Lung (tissue), 12 donors: ENCODE results near the gene PRPS2. TPM values are rescaled to one million over a fixed set of nuclear protein-coding genes. Genes with fewer than 3 reads are reported as not detected.

ENCODE experiments used
- ATAC-seq: fragments of 200-7000 bp; cut with Tn5 transposase; one replicate; pipeline ENCODE4 v1.9.1; 2020; ENCODE audit warnings: moderate number of reproducible peaks; ENCODE audit not compliant: insufficient read depth, low FRiP score
- DNase-seq, 3 donors: peaks; one replicate each; pipeline ENCODE4 v3.0.0-alpha.2; 2013 to 2017
- H3K27ac ChIP-seq, 2 donors: one replicate each; pipeline ENCODE4 v1.5.1; 2013; ENCODE audit warnings: mild to moderate bottlenecking in 2 of 2, moderate library complexity in 2 of 2, control low read depth in 1 of 2, inconsistent platforms in 1 of 2, low read depth in 1 of 2, low read length in 1 of 2
- H3K27me3 ChIP-seq, 3 donors: one replicate each; pipeline ENCODE4 v1.5.1; 2013; ENCODE audit warnings: low read length in 2 of 3; ENCODE audit not compliant: control insufficient read depth in 3 of 3, insufficient read depth in 3 of 3
- H3K36me3 ChIP-seq, 4 donors: one replicate each; pipeline ENCODE4 v1.5.1; 2013; ENCODE audit warnings: low read length in 4 of 4, mild to moderate bottlenecking in 1 of 4, moderate library complexity in 1 of 4; ENCODE audit not compliant: control insufficient read depth in 4 of 4, insufficient read depth in 4 of 4
- H3K4me1 ChIP-seq, 5 donors: one replicate each; pipeline ENCODE4 v1.5.1; 2013; ENCODE audit warnings: low read length in 5 of 5, mild to moderate bottlenecking in 2 of 5, moderate library complexity in 1 of 5; ENCODE audit not compliant: control insufficient read depth in 5 of 5, insufficient read depth in 5 of 5
- H3K4me3 ChIP-seq: one replicate; pipeline ENCODE4 v1.5.1; 2013; ENCODE audit warnings: mild to moderate bottlenecking, control low read depth, moderate library complexity
- H3K9ac ChIP-seq, 2 donors: one replicate each; pipeline ENCODE4 v1.5.1; 2013; ENCODE audit warnings: low read length in 2 of 2, control low read depth in 1 of 2; ENCODE audit not compliant: insufficient read depth in 1 of 2
- H3K9me3 ChIP-seq, 4 donors: one replicate each; pipeline ENCODE4 v1.5.1; 2013; ENCODE audit warnings: low read length in 3 of 4, mild to moderate bottlenecking in 1 of 4, moderate library complexity in 1 of 4; ENCODE audit not compliant: control insufficient read depth in 4 of 4, insufficient read depth in 3 of 4
- CTCF ChIP-seq: IDR thresholded peaks from 2 replicates; pipeline ENCODE4 v1.5.1; 2012; ENCODE audit warnings: mild to moderate bottlenecking; ENCODE audit errors: control extremely low read depth, extremely low read depth
- WGBS, 2 donors: extraction: QIAGEN DNeasy Blood & Tissue Kit; methylation state at CpG; one replicate each; pipeline ENCODE4 v1.1.7; 2013; 5-methylcytosine and 5-hydroxymethylcytosine counted together
- polyA plus RNA-seq, 2 donors: library from polyadenylated mRNA; stranded (reverse); fragments of 200-250 nt; gene quantifications; one replicate each; pipeline ENCODE4 v1.2.1, GENCODE V29; 2013
- total RNA-seq, 2 donors: library from RNA; depleted of rRNA in 1 of 2; stranded (reverse); fragments of >200 nt in 1 of 2; gene quantifications; one replicate each; pipeline ENCODE4 v1.2.1, GENCODE V29; 2014 to 2021
- donor health status: control.
- donor health status: control.
- donor health status: Bipolar disorder and iron deficiency.
- donor health status: healthy.
- donor health status: DM: yes; HTN: yes; CAD: no.

The PRPS2 gene
- total and polyA plus RNA-seq, 4 donors = 12.6 to 29.6 (median 23.6) TPM

DNA sequence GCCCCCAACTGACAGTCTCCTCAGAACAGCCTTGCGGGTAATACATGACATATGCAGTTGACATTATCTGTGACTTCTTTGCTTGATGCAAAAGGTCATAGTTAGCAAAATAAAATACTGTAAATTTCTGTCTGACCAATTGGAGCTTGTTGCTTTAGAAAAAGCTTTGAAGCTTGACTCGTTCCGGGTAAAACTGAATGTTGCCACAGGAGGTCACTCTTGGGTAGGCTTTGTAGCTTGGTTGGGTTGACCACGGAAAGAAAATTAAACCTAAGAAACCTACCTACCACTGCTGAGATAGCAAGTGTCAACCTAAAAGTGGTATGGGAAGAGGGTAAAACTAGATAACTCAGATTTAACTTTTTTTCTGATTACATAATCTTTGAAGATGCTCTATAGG is 23.2 kb downstream of the PRPS2 start:
- H3K27ac ChIP-seq = no peak overlapping the region
- ATAC-seq (no peak), DNase-seq (peak; percentile 55 to 73 (median 67))
- WGBS, 2 donors = 19 to 25% methylated on average over 4 of the region's 4 CpGs
- peaks cover 0 to 7% (median 4%) of the 10 kb centered on the region in 4 donors for H3K36me3 ChIP-seq
- no peak overlapping the region for H3K4me3 ChIP-seq
- no peak overlapping the region for H3K9ac ChIP-seq
- H3K4me1 ChIP-seq = peaks cover 0 to 3% (median 0%) of the 10 kb centered on the region in 5 donors
- H3K9me3 ChIP-seq = peaks cover 0 to 2% (median 0%) of the 10 kb centered on the region in 4 donors
- H3K27me3 ChIP-seq = peaks cover 0 to 7% (median 4%) of the 10 kb centered on the region in 3 donors
- peak; percentile 5 for TF ChIP-seq CTCF

- DNase-seq (no peak), ATAC-seq (no peak)
- Histone ChIP-seq H3K4me1 (peaks cover 0 to 3% (median 0%) of the 10 kb centered on the region in 5 donors), H3K27ac (no peak overlapping the region), H3K27me3 (peaks cover 0 to 7% (median 3%) of the 10 kb centered on the region in 3 donors), H3K36me3 (peaks cover 0 to 10% (median 2%) of the 10 kb centered on the region in 4 donors), H3K4me3 (no peak overlapping the region), H3K9ac (no peak overlapping the region), H3K9me3 (peaks cover 0 to 3% (median 0%) of the 10 kb centered on the region in 4 donors)
- 78 to 79% methylated on average over 5 of the region's 5 CpGs for WGBS, 2 donors
- TF ChIP-seq CTCF = no peak
Observed at GRCh38 chrX:12817528-12817927, 26.3 kb downstream of the PRPS2 start.

GRCh38 chrX:12819222-12819621 is 28.0 kb downstream of the PRPS2 start:
- Histone ChIP-seq H3K4me1 (peaks cover 0 to 2% (median 0%) of the 10 kb centered on the region in 5 donors), H3K27ac (no peak overlapping the region), H3K36me3 (peaks cover 0 to 10% (median 2%) of the 10 kb centered on the region in 4 donors), H3K9me3 (peaks cover 0 to 3% (median 0%) of the 10 kb centered on the region in 4 donors), H3K4me3 (no peak overlapping the region), H3K27me3 (peaks cover 0 to 9% (median 4%) of the 10 kb centered on the region in 3 donors), H3K9ac (no peak overlapping the region)
- 84 to 88% methylated on average over 9 of the region's 9 CpGs for WGBS, 2 donors
- ATAC-seq = no peak
- TF ChIP-seq CTCF = no peak
- DNase-seq = no peak

DNA sequence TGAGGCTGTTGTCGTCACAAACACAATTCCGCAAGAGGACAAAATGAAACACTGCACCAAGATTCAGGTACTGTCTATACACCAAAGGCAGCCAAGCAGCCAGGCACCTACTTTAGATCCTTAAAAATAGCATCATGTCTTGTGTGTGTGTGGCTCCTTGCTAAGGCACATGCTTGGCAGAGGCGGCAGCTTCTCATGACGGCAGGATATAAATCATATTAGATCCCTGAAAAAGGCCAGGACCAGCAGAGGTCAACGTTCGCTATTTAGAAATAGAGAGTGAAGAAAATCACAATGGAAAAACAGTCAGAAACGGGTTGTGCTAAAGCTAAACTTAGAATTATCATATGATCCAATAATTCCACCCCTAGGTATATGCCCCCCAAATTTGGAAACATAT is 29.5 kb downstream of the PRPS2 start:
- ATAC-seq (no peak), DNase-seq (no peak)
- H3K27ac ChIP-seq = no peak overlapping the region
- no peak overlapping the region for H3K9ac ChIP-seq
- TF ChIP-seq CTCF = no peak
- peaks cover 0 to 9% (median 6%) of the 10 kb centered on the region in 3 donors for H3K27me3 ChIP-seq
- WGBS, 2 donors = 86 to 94% methylated on average over 7 of the region's 7 CpGs
- no peaks in the 10 kb centered on the region for H3K4me1 ChIP-seq
- peaks cover 0 to 6% (median 2%) of the 10 kb centered on the region in 4 donors for H3K36me3 ChIP-seq
- H3K4me3 ChIP-seq = no peak overlapping the region
- H3K9me3 ChIP-seq = peaks cover 0 to 3% (median 0%) of the 10 kb centered on the region in 4 donors
